HPDE6-E6E7 (cell line): Measurements from ENCODE around the gene OR4Q2.
"Not testable (repeated sequence)": the region's sequence is repeated elsewhere in the genome, so short reads cannot be mapped to it uniquely, and the experiment has no call there.

Source experiments
- DNase-seq: peaks from one replicate; pipeline ENCODE4 v3.0.0; 2011; ENCODE audit warnings: missing footprints; ENCODE audit errors: extremely low spot score

Gene OR4Q2

GRCh38 chr14:20001863-20002262 is at the start of gene OR4Q2:
TSS of gene OR4Q2 (plus strand) at chr14:20002163.
- DNase-seq = no peak

- not testable (repeated sequence) for DNase-seq
Observed at GRCh38 chr14:19969735-19970134, 32.2 kb upstream of the OR4Q2 start.

GRCh38 chr14:19974844-19975243 is 27.1 kb upstream of the OR4Q2 start:
- DNase-seq = no peak

- DNase-seq = no peak
Observed at GRCh38 chr14:19975291-19975690, 26.7 kb upstream of the OR4Q2 start, which contains the start of gene OR4K15. TSS of gene OR4K15 (plus strand) at chr14:19975591. CDS start at chr14:19975591, 0 bp downstream.

- DNase-seq = no peak
Observed at GRCh38 chr14:19993438-19993837, 8.5 kb upstream of the OR4Q2 start.

GRCh38 chr14:20002319-20002718 is 356 bp downstream of the OR4Q2 start:
- DNase-seq = no peak

- no peak for DNase-seq
Observed at GRCh38 chr14:20008156-20008555, 6.2 kb downstream of the OR4Q2 start.

- DNase-seq = no peak
Observed at GRCh38 chr14:20019257-20019865, 17.4 kb downstream of the OR4Q2 start, which contains the start of gene OR4K14. TSS of gene OR4K14 (minus strand) at chr14:20019307. CDS start at chr14:20015193, 4,114 bp downstream.

GRCh38 chr14:20031058-20031457 is 29.1 kb downstream of the OR4Q2 start:
- no peak for DNase-seq

GRCh38 chr14:20035449-20035848 is 33.5 kb downstream of the OR4Q2 start:
- DNase-seq = no peak

GRCh38 chr14:20035938-20036337 is 34.0 kb downstream of the OR4Q2 start, which contains the start of gene OR4K13:
TSS of gene OR4K13 (minus strand) at chr14:20036038. CDS start at chr14:20034758, 1,280 bp downstream.
- DNase-seq = no peak

- DNase-seq = no peak
Observed at GRCh38 chr14:20044243-20044642, 42.3 kb downstream of the OR4Q2 start.

GRCh38 chr14:20048202-20048601 is 46.2 kb downstream of the OR4Q2 start:
- no peak for DNase-seq
